Caco-2 (cell line): ENCODE measurements around the gene COL19A1. TPM values are rescaled to one million over a fixed set of nuclear protein-coding genes. Genes with fewer than 3 reads are reported as not detected.

ENCODE experiments used
- BruUV-seq: library from RNA; stranded (reverse); fragments of 400-500 nt; replicated peaks from 2 replicates; lab custom pipeline; 2021; lab: Mats Ljungman, UMichigan
- CTCF ChIA-PET: fragments of 300-600 bp; sonication (Branson Sonifier 250); formaldehyde crosslinking; loops from one replicate; lab custom pipeline; 2022; ENCODE audit warnings: antibody characterized with exemption; lab: Charles Lee
- POLR2A ChIA-PET: fragments of 300-600 bp; sonication (Branson Sonifier 250); formaldehyde crosslinking; loops from one replicate; lab custom pipeline; 2022; ENCODE audit warnings: antibody characterized with exemption; lab: Charles Lee
- DNase-seq, 2 experiments: peaks; one replicate each; pipeline versions ENCODE4 v3.0.0 to v3.0.0-alpha.2; 2020 to 2022
- H3K27me3 ChIP-seq: replicated peaks from 2 replicates; pipeline ENCODE4 v1.6.0; 2011; ENCODE audit warnings: low read length; ENCODE audit not compliant: control insufficient read depth, insufficient read depth
- H3K36me3 ChIP-seq: 2 replicates; pipeline ENCODE4 v1.5.1; 2011; ENCODE audit warnings: low read length; ENCODE audit not compliant: control insufficient read depth, insufficient read depth
- H3K4me1 ChIP-seq: fragments of 250-450 bp; sonication (Bioruptor Pico); 2 replicates; pipeline ENCODE4 v1.5.1; 2020; ENCODE audit warnings: mild to moderate bottlenecking
- H3K4me3 ChIP-seq: 2 replicates; pipeline ENCODE4 v1.5.1; 2011; ENCODE audit warnings: low read depth, mild to moderate bottlenecking, control low read depth, low read length
- H3K9me3 ChIP-seq: fragments of 250-450 bp; sonication (Bioruptor Pico); 2 replicates; pipeline ENCODE4 v1.5.1; 2020; ENCODE audit warnings: mild to moderate bottlenecking, moderate library complexity
- H3K27ac Mint-ChIP-seq: one replicate; pipeline ENCODE4 v1.8.0; 2022; ENCODE audit warnings: mixed read lengths; ENCODE audit not compliant: unreplicated experiment
- H3K27me3 Mint-ChIP-seq: one replicate; pipeline ENCODE4 v1.8.0; 2022; ENCODE audit warnings: mixed read lengths; ENCODE audit not compliant: insufficient read depth, unreplicated experiment
- H3K36me3 Mint-ChIP-seq: one replicate; pipeline ENCODE4 v1.8.0; 2022; ENCODE audit warnings: mild to moderate bottlenecking, mixed read lengths; ENCODE audit not compliant: insufficient read depth, unreplicated experiment
- H3K4me1 Mint-ChIP-seq: one replicate; pipeline ENCODE4 v1.8.0; 2022; ENCODE audit warnings: low read depth, mixed read lengths; ENCODE audit not compliant: unreplicated experiment
- H3K4me3 Mint-ChIP-seq: one replicate; pipeline ENCODE4 v1.8.0; 2022; ENCODE audit warnings: mild to moderate bottlenecking, moderate library complexity, mixed read lengths; ENCODE audit not compliant: unreplicated experiment
- H3K9me3 Mint-ChIP-seq: one replicate; pipeline ENCODE4 v1.8.0; 2022; ENCODE audit warnings: mixed read lengths; ENCODE audit not compliant: unreplicated experiment
- intact Hi-C: fragments of 100-400 bp; cut with micrococcal nuclease; formaldehyde crosslinking; loops from one replicate; pipeline ENCODE4 v1.10.0; 2022; ENCODE audit not compliant: unreplicated experiment
- total RNA-seq: library from RNA; stranded (reverse); gene quantifications from 2 replicates; pipeline ENCODE4 v1.2.3, GENCODE V29; 2022
- TF ChIP-seq, protein P1 (sequence below), 2 experiments: fragments of 200-600 bp in 1 of 2; IDR thresholded peaks; 1 replicate in 1 of 2; 2 replicates in 1 of 2; pipeline versions ENCODE4 v1.5.1 to v1.8.0; 2011 to 2022; ENCODE audit warnings: antibody characterized with exemption in 1 of 2, control low read depth in 1 of 2, inconsistent platforms in 1 of 2, low read depth in 1 of 2, low read length in 1 of 2, mild to moderate bottlenecking in 1 of 2, moderate library complexity in 1 of 2; ENCODE audit not compliant: insufficient read depth in 1 of 2, severe bottlenecking in 1 of 2, unreplicated experiment in 1 of 2

Gene COL19A1
- total RNA-seq, 1 experiment from 2014 or later: not detected

GRCh38 chr6:70040766-70041165, 174.4 kb downstream of the COL19A1 start:
- Histone ChIP-seq H3K9me3 (no peaks in the 10 kb centered on the region), H3K27me3 (no peaks in the 10 kb centered on the region), H3K36me3 (no peaks in the 10 kb centered on the region), H3K4me3 (no peak overlapping the region), H3K4me1 (no peaks in the 10 kb centered on the region)
- H3K4me3 Mint-ChIP-seq: no peak overlapping the region
- no peak for DNase-seq
- no peaks in the 10 kb centered on the region for H3K4me1 Mint-ChIP-seq
- ChIA-PET CTCF (no interaction called here), POLR2A (no interaction called here)
- TF ChIP-seq, protein P1, sequence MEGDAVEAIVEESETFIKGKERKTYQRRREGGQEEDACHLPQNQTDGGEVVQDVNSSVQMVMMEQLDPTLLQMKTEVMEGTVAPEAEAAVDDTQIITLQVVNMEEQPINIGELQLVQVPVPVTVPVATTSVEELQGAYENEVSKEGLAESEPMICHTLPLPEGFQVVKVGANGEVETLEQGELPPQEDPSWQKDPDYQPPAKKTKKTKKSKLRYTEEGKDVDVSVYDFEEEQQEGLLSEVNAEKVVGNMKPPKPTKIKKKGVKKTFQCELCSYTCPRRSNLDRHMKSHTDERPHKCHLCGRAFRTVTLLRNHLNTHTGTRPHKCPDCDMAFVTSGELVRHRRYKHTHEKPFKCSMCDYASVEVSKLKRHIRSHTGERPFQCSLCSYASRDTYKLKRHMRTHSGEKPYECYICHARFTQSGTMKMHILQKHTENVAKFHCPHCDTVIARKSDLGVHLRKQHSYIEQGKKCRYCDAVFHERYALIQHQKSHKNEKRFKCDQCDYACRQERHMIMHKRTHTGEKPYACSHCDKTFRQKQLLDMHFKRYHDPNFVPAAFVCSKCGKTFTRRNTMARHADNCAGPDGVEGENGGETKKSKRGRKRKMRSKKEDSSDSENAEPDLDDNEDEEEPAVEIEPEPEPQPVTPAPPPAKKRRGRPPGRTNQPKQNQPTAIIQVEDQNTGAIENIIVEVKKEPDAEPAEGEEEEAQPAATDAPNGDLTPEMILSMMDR (IDR thresholded peaks at IDR 0.05; ENCODE audit: insufficient read depth in 1 of 2, low read depth in 1 of 2, low read length in 1 of 2, severe bottlenecking in 1 of 2, unreplicated experiment in 1 of 2): no peak
- H3K36me3 Mint-ChIP-seq: no peaks in the 10 kb centered on the region
- H3K9me3 Mint-ChIP-seq: no peaks in the 10 kb centered on the region
- intact Hi-C loops: no loop called here
- no peak overlapping the region for H3K27ac Mint-ChIP-seq
- H3K27me3 Mint-ChIP-seq: no peaks in the 10 kb centered on the region
- no TSS peak for BruUV-seq

GRCh38 chr6:70041411-70041810, 175.1 kb downstream of the COL19A1 start:
- Histone ChIP-seq H3K4me3 (no peak overlapping the region), H3K36me3 (no peaks in the 10 kb centered on the region), H3K27me3 (no peaks in the 10 kb centered on the region), H3K9me3 (no peaks in the 10 kb centered on the region), H3K4me1 (no peaks in the 10 kb centered on the region)
- H3K27me3 Mint-ChIP-seq: no peaks in the 10 kb centered on the region
- POLR2A ChIA-PET: no interaction called here
- H3K27ac Mint-ChIP-seq: no peak overlapping the region
- TF ChIP-seq, protein P1 (IDR thresholded peaks at IDR 0.05; ENCODE audit: insufficient read depth in 1 of 2, low read depth in 1 of 2, low read length in 1 of 2, severe bottlenecking in 1 of 2, unreplicated experiment in 1 of 2): no peak
- no TSS peak for BruUV-seq
- H3K4me1 Mint-ChIP-seq: no peaks in the 10 kb centered on the region
- intact Hi-C loops: no loop called here
- H3K36me3 Mint-ChIP-seq: no peaks in the 10 kb centered on the region
- no peak for DNase-seq
- H3K4me3 Mint-ChIP-seq: no peak overlapping the region
- CTCF ChIA-PET: no interaction called here
- H3K9me3 Mint-ChIP-seq: no peaks in the 10 kb centered on the region

DNA sequence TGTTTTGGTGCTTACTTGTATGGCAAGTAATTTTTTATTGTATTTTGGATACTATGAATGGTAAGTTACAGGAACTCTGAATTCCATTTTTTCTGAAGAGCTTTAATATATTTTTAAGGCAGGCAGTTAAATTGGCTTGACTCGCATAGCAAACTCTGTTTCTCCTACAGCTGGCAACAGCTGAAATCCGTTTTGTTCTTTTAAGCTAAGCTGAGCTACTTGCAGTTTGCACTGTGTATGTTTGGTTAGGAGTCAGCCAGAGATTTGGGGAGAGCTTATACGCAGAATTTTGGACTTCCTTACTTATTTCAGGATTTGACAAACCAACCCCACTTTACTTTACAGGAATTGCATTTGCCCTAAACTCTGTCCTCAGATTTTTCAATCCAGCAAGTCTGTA, 179.1 kb downstream of the COL19A1 start:
- CTCF ChIA-PET: no interaction called here
- Mint-ChIP-seq H3K4me1 (no peaks in the 10 kb centered on the region), H3K27me3 (no peaks in the 10 kb centered on the region), H3K4me3 (no peak overlapping the region), H3K9me3 (no peaks in the 10 kb centered on the region), H3K27ac (no peak overlapping the region), H3K36me3 (no peaks in the 10 kb centered on the region)
- Histone ChIP-seq H3K9me3 (no peaks in the 10 kb centered on the region), H3K4me1 (no peaks in the 10 kb centered on the region), H3K36me3 (no peaks in the 10 kb centered on the region), H3K27me3 (no peaks in the 10 kb centered on the region), H3K4me3 (no peak overlapping the region)
- intact Hi-C loops: no loop called here
- POLR2A ChIA-PET: no interaction called here
- no TSS peak for BruUV-seq
- DNase-seq: no peak
- TF ChIP-seq, protein P1 (IDR thresholded peaks at IDR 0.05; ENCODE audit: insufficient read depth in 1 of 2, low read depth in 1 of 2, low read length in 1 of 2, severe bottlenecking in 1 of 2, unreplicated experiment in 1 of 2): no peak
